Neural progenitor cell (in vitro differentiated cells): ENCODE data around the gene NTN3.

Experiments used
- EZH2 ChIP-seq: fragments of 200-600 bp; sonication (generic); IDR thresholded peaks from 2 replicates; pipeline ENCODE4 v1.6.1; 2017; ENCODE audit warnings: antibody characterized with exemption, mild to moderate bottlenecking, moderate library complexity
- EZH2phosphoT487 ChIP-seq: fragments of 200-600 bp; sonication (generic); IDR thresholded peaks from 2 replicates; pipeline ENCODE4 v1.6.1; 2017; ENCODE audit warnings: antibody characterized with exemption
- TF ChIP-seq, protein P1 (sequence below): fragments of 200-600 bp; sonication (generic); IDR thresholded peaks from 2 replicates; pipeline ENCODE4 v1.5.1; 2017; ENCODE audit warnings: antibody characterized with exemption, mild to moderate bottlenecking

DNA sequence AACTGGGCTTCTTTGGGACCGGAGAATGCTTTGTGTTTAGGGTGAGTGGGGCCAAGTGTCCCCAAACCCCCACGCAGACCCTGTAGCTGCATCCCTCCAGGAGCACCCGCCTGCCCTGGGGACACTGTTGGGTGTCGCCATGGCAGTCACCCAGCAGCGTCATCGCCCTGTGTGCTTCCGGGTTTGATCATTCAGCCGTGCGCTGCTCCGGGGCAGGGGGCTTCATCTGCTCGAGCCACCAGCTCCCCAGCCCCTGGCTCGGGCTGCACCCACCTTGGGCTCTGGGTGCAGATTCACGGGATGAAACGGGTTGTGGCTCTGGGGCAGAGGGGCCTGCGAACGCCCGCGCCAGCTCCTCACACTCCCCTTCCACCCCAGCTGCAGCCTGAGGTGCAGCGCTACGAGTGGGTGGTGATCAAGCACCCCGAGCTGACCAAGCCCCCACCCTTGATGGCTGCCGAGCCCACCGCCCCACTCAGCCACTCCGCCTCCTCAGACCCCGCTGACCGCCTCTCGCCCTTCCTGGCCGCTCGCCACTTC is 28.9 kb downstream of the NTN3 start:
- TF ChIP-seq, protein P1, sequence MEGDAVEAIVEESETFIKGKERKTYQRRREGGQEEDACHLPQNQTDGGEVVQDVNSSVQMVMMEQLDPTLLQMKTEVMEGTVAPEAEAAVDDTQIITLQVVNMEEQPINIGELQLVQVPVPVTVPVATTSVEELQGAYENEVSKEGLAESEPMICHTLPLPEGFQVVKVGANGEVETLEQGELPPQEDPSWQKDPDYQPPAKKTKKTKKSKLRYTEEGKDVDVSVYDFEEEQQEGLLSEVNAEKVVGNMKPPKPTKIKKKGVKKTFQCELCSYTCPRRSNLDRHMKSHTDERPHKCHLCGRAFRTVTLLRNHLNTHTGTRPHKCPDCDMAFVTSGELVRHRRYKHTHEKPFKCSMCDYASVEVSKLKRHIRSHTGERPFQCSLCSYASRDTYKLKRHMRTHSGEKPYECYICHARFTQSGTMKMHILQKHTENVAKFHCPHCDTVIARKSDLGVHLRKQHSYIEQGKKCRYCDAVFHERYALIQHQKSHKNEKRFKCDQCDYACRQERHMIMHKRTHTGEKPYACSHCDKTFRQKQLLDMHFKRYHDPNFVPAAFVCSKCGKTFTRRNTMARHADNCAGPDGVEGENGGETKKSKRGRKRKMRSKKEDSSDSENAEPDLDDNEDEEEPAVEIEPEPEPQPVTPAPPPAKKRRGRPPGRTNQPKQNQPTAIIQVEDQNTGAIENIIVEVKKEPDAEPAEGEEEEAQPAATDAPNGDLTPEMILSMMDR: no peak
- TF ChIP-seq EZH2phosphoT487 (no peak), EZH2 (no peak)
